Right forelimb (tissue), 1 donor: Measurements from ENCODE around the gene C14orf119.

Experiments
- DNase-seq: peaks from one replicate; pipeline ENCODE4 v3.0.0-alpha.2; 2018

The C14orf119 gene

DNA sequence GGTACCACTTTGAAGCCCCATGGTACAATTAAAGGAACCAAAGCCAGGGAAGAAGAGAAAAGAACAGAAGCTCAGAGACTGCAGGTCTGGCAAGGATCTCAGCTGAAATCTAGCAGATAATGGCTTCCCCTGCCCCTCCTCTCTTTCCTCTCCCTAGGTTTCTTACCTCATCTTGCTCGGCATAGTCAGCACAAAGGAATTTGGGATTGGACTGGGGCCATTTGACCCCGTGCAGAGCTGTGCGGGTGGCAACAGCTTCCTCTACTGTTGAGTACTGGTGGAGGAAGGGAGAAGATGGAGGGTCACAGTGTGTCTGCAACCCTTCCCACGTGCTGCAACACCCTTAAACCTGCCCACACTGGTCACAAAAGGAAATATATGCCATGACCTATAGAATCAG, 33.3 kb upstream of the C14orf119 start:
- DNase-seq = no peak

DNA sequence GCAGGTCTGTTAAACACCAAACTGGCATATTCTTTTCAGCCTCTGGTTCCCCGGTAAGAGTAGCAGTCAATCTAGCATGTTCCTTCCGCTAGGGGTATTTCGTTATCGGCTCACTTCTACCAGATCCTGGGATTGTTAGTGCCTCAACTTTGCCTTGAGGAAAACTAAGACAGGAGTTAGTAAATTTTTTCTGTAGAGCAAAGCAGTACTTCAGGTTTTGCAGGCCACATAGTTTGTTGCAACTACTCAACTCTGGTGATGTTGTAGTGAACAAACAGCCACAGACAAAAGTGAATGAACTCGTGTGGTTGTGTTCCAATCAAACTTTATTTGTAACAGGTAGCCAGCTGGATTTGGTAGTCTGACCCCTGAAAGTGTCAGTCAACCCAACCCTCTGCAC, 31.7 kb upstream of the C14orf119 start:
- DNase-seq = no peak

DNA sequence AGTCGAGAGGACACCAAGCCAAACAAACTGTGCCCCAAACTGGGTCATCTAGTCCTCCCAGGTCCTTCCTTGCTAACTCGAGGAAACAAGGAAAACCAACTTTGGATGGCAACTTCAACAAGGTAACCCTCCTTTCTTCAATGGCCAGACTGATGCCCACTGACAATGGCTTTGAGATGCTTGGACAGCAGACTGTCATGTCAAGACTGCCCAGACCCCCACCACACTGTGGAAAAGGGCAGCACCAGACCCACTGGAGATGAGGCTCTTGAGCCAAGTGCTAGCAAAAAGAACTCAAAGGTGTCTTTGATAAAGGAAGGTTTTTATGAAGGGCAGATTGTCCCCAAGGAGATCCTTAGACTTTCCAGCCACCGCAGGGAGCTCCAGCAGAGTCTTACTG, 28.9 kb upstream of the C14orf119 start:
- no peak for DNase-seq

DNA sequence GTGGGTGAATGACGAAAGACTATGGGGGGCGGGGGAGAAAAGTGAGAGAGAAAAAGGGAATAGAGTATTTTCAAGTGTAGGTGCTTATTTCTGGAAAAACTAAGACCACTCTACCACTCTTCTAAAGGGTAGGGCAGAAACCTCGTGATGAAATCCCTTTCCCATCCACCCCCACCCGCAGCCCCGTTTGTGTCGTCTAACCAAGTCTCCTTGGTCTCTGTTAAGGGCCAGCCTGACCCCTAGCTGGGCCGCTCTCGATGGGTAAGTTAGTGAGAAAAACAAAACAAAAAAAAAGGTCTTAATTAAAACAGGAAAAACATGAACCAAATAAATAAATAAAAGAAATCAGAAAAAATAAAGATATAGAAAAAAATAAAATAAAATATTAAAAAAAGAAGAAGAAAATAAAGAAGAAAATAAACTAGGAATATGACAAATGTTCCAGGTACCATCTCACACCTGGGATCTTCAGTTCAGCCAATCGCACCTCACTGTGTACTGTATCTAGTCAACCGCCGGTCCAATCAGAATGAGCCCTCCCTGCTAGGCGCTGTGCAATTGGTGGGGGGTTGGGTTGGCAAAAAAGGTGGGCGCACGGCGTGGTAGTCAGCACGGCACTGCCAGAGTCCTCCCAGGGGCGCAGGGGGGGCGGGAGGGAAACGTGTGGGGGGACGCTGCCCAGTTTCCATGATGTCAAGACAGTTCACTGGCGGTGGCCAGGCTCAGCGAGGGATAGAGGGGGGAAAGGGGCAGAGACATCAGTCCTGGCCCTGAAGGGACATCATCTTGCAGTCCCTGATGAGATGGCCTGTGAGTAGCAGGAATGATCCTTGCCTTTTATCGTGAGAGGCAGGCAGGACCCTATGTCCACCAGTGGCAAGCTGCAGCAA, 28.2 kb upstream of the C14orf119 start:
- no peak for DNase-seq

DNA sequence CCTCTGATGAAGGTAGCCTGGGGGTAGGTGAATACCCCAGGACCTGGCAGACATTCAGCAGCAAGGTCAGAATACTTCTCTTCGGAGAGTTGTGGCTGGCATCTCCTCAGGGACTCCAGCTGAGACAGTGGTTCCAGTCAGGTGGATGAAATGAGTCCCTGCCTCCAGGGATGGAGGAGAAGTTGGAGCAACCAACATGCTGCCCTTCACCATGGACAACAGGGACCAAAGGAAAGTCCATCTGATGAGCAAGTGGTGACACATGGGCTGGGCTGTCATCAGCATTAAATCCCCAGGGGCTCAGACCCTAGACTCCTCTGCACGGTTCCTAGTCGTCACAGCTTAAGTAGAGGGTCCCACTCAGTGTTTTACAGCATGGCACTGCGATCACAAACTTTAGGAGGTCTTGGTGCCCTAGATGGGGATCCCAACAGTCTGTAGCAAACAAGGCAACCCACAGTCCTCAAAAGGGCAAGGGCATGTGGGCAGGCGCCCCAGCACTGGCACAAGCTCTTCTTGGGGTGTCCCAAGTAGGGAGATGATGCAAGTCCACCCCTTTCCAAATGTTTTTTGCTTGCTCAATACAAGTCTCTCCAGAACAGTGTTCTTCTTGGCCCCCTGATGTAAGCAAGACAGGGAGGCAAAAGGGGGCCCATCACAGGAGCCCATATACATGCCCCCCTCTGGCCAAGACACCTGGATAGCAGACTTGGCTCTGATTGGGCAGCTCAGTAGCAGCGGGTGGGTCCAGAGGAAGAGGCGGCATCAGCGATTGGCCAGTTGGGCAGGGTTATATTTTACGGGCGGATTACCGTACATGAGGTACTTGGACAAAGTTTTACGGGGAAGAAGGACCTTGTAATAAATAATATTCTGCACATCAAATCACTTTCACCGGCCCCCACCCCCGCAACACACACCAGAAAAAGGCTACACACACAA, 27.2 kb upstream of the C14orf119 start:
- DNase-seq = no peak

DNA sequence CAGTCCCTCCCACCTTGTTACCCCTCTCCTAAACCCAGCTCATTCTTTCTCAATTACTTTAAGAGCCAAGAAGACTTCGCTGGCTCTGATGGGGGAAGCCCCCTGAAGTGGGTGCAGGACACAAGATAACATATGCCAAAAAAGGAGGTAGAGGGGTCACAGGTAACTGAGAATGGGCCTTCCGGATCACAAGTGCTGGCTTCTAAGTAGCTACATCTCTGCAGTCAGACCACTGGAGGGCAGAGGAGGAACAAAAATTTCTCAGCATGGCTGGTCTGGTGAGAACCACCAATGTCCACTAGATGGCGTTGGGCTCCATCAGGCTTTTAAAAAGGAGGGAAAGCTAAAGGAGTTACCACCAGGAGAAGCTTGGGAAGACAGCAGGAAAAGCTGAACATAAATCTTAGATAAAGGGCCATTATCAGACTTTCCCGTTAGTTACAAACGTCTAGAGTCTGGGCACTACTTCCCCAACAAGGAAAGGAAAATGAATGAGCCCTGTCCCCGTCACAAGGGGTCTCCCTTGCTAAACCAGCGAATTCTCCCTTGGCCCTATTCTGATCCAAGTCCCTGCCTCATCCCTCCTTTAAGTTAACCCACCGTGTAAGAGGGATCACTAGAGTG, 26.4 kb upstream of the C14orf119 start:
- peak; percentile 87 for DNase-seq

DNA sequence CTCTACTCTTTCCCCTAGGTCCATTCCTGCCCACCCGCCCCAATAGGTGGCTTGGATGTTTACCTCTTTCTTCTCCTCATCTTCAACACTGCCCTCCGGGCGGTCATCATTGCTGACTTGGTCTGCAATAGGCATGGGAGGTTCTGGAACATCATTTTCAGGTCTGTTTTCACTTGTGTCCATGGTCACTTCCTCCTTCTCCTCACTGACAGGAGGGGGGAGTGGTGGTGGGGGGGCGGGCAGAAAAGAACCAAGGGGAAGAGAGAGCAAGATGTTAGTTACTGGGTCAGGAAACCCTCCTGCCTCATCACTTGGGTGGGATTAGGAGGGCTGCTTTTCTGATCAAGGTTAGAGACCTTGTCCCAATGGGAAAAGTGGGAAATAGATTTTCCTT, 25.9 kb upstream of the C14orf119 start:
- no peak for DNase-seq

DNA sequence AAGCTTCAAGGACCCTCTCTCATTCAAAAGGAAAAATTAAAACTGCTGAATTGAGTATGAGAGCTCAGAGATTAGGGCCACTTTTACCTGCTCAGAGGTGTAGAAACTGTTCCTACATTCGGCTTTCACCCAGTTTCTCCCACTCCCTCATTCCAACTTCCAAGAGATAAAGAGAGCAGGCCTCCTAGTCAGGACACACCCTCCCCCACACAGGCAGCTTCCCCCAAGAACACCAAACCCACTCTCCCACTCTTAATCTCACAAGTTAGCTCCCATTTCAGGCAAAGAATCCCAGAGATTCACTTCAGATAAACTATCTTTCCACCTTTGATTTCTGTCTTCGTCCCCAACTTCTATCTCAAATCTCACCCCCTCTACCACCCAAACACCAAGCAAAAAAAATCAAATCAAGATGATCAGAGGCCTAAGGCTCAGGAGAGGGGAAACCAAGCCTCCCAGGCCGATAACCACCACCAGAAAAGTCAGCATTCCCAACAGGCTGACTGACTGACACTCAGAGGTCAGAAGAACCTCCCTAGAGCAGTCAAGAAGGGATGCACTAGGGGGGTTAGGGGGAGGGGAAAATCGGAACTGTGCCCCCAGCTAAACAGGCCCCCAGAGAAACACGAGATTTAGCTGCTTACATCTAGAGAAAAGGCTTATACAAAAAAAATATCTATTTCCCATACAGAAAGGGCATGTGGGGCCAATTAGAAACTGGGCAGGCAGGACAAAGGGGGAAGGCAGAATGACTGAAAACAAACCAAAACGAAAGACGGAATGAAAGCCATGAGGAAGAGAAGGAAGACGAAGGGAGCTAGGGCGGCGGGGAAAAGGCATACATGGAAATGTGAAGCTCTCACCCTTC, 24.8 kb upstream of the C14orf119 start:
- DNase-seq = no peak

DNA sequence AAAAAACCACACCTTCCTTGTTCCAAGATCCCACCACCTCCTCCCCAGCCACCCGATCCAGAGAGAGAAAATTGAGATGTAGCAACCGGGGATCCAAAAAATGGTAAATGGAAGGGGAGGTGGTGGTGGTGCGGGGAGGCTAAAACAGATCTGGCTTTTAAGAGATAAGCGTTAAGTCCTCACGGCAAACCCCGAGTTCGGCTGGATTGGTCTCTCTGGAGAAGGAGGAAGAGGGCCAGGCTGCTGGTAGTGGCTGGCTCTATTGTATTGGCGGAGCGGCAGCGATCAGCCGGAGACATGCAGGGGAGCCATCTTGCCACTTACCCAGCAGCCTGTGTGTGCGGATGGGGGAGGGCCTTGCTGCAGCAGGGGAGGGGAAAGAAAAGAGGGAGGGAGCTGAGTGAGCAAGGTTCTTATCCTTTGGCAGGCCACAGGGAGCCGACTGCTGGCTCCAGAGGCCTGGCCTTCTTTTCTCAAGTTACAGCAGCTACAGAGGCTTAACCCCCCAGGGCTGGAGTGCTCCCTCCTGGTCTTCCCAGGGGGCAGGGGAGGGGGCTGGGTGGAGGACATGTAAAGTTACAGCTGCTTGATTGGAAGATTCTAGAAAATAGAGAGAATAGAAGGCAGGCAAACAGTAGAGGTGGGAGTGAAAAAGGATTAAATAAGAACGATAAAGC, 23.9 kb upstream of the C14orf119 start:
- DNase-seq = peak; percentile 89

DNA sequence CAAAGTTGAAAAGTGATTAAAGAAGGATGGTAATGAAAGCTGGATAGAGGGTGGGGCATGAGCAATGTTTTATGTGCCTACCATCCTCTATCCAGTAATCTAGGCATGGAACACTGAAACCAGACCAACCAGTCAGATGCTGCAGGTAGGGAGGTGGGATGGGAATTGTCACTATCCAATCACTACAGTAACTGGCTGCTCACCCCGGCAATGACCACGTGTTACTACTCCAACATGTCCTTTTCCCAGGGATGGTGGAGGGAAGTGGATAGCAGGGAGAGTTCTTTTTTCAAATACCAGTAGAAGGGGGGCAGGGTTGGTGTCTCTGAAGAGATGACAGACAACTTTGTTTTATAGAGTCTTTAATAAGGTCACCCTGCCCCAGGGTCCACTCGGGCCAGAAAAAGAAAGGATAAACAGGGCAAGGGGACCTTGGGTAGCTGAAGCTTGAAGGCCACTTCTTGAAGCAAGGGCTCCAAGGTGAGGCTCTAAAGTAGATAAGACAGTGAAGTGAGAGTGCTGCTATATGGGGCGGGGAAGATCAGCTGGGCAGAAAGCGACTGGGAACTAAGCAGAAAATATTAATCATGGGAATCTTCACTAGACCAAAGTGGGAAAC, 23.3 kb upstream of the C14orf119 start:
- no peak for DNase-seq

DNA sequence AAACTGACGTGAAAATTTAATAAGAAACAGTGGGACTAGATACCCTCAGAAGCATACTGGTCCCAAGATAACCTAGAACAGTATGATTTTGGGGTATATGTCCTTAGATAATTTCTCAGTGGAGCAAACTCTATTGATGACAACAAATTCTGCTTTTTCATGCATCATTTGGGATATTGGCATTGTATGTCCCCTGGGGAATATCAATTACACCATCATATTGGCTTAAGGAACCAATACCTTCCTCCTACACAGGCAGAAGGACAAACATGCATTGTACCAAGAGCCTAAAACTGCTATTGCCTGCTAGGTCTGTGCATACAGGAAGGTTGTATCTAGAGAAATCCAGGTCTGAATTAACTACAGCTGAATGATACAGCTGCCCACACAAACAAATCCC, 20.4 kb upstream of the C14orf119 start:
- DNase-seq = no peak

DNA sequence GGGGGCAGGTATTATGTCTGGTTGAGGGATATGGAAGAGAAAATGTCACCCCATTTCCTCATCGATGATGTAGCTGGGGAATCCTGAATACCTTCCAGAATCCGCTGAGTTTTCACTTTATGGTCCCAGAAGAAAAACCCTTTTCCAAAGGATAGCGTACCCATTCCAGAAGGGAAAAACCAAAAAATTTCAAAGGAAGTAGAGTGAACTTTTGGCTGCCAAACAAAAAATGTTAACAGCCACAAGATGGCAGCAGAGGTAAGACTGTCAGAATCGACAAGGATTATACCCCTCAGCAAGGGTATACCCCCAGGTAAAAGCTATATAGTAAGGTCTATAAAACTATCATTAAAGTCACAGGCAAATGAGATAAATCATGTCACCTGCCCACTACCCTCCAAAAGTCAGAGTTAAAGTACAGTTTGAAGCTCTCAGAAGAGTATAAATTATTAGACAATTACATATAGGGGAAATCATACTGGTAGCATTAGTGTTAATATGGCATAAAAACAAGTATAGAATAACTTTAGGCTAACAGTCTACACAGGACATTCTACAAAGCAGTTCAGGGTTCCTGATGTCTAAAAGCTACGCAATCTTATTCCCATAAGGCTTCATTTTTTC, 18.4 kb upstream of the C14orf119 start:
- no peak for DNase-seq

DNA sequence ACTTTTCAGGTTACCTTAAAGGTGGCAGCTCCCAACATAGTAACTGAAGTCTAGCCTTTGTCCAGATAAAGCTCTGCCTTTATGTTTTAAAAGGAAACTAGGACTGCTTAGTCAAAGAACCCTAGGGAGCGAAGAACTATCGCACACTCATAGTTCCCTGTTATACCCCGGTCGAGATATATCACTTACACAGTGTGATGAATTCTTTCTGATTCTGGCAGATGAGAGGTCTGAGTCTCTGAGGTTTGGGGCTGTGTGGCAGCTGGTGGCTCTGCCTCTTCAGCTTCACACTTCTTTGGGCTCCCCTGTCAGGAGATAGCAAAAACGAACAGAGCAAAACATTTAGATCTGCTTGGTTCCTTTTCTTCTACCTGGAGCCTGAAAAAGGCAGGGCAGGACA, 17.3 kb upstream of the C14orf119 start:
- DNase-seq = no peak

DNA sequence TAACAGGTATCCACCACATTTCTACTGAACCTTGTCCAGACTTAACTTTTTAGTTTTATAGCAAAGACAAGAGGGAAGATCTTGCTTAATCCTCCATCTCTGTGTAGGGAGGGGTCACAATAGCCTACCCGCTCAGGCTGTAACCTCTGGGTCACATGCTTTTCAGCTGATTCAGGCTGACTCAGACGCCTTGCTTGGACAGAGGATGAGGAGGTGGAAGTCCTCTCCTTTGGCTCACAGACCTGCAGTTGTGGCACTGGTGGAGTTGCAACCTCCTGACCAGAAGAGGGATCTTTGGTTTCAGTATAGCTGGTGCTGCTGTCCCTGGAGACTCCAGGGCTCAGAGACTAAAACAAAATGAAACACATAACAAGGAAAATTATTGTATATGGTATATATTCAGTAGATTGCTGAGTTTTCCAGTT, 16.6 kb upstream of the C14orf119 start:
- no peak for DNase-seq

DNA sequence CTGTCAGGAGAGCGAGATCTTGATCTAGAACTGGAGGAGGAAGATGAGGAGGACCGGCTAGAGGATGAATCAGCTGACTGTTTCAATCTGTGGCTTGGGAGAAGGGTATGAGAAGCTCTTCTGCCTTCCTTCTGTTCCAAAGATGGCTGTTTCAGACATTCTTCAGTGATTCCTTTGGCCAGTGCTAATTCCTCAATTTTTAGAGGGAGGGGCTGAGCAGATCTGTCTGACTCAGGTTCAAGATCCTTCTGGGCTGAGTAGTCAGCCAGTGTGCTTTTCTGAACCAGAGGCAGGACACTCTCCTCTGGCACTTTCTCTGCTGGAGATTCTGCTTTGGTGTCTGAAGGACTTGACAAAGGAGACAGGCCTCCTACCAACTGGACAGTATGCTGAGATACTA, 15.6 kb upstream of the C14orf119 start:
- no peak for DNase-seq

DNA sequence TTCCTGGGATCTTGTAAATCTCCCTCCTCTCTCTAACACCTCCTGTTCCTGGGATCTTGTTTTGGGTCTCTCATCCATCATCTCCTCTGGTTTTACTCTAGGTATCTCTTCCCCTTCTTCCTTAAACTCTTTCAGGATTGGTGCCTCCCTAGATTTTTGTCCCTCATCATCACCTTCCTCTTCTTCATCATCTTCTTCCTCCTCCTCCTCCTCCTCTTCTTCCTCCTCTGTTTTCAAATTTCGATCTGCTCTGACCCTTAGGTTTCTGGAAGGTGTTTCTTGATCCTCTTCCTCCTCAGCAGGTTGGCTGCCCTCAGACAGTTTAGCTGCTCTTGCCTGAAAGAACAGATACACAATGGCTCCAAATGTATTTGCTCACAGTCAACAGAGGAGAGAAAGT, 14.8 kb upstream of the C14orf119 start:
- DNase-seq = no peak

DNA sequence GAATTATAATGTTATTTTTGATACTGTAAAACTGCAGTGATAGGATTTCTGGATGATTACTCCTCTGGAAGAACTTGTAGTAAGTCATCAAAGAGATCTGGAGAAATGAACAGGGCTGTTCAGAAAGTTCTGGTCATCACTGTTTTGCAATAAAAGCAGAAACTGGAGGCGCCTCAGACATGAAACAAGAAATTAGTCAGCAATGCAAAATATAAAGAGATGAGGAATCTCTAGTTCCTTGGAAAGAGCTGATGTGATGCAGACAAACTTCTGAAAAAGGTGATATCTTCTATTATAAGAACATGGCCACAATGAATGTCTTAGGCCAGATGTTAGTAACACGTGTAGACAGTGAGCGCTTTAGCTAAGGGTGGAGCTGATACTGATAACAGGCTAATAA, 9.8 kb upstream of the C14orf119 start:
- DNase-seq = no peak

DNA sequence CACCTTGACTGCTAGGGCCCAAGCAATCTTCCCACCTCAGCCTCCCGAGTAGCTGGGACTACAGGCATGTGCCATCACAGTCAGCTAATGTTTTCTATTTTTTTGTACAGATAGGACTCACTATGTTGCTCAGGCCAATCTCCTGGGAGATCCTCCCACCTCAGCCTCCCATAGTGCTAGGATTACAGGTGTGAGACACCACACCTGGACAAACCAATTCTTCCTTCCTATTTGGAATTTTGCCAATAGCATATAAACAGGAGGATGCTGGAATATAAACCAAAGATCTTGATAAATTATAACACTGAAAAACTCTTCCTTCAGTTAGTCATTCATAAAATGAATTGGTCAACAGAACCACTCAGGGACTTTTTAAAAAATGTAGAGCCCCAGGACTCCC, 8.7 kb upstream of the C14orf119 start:
- DNase-seq = no peak

DNA sequence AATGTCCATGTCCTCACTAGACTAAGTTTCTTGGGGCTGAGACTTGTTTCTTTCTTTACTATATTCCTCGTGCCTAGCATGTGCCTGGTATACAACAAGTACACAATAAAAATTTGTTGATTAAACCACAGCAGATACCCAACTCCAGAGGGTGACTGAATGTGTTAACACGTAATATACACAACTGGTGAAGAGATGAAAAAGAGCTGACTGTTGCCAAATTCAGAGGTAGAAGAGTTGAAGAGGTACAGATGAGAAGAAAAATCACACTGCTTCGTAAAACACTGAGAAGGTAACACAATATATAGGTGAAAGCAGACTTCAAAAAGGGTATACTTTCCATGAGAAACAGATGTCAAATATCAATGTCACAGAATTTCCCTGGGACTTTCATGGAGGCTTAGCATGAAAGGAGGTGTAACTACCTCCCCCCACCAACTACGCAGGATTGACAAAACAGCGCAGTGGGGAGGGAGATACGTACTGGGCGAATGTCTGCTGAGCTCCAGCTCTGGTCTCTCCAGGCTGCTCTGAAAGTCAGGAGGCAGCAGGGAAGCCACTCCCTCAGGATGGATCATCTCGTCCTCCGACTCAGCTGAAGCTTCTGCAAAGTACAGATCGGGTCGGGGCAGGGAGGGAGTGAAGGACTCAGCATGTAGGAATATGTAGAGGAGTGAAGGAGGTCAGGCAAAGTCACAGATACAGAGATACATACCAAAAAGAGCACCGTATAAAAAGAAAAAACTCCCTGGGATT, 5.6 kb upstream of the C14orf119 start:
- no peak for DNase-seq

DNA sequence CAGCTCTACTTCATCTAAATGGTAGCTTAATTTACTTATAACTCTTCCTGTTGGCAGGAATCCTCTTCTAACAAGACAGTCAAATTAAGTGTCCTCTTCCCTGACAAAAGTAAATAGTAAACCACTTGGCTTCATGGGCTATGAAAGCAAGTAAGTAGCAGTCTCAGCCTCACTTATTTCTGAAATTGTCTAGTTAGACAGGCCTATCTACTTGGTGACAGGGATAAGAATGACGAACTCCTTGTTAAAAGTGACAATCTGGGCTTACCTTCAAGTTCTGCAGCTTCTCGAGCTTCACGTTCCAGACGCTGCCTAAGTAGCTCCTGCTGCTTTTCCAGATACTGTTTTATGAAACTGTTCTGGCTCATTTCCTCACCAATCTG, 5.1 kb upstream of the C14orf119 start:
- DNase-seq = no peak
